Measurements from ENCODE around the gene PTPRJ. TPM values are rescaled to one million over a fixed set of nuclear protein-coding genes. Genes with fewer than 3 reads are reported as not detected.

The PTPRJ gene
- total RNA-seq, 1 experiment from 2014 or later = 59.4 TPM

GRCh38 chr11:47986742-47987141 is 6.4 kb downstream of the PTPRJ start:
- peak overlapping the region; percentile 34 for H3K4me3 Mint-ChIP-seq (ENCODE audit: low read depth, unreplicated experiment)
- TF ChIP-seq CTCF (IDR thresholded peaks at IDR 0.05; ENCODE audit: unreplicated experiment) = no peak
- H3K4me1 Mint-ChIP-seq (ENCODE audit: low read depth, unreplicated experiment) = peaks cover 74% of the 10 kb centered on the region
- H3K9me3 Mint-ChIP-seq (ENCODE audit: low read depth, unreplicated experiment) = no peaks in the 10 kb centered on the region
- CTCF ChIA-PET = interaction anchor here (0.9 to 1.7 kb wide), 5 partner anchors 8 to 121 kb away, joined by 3 to 5 read pairs (median 3); no protein-coding TSS in a partner anchor
- intact Hi-C loops (cut with micrococcal nuclease; ENCODE audit: unreplicated experiment) = no loop called here
- peak; percentile 55 for DNase-seq
- H3K27me3 Mint-ChIP-seq (ENCODE audit: unreplicated experiment) = no peaks in the 10 kb centered on the region
- peak overlapping the region; percentile 91 for H3K27ac Mint-ChIP-seq (ENCODE audit: unreplicated experiment)
- H3K36me3 Mint-ChIP-seq (ENCODE audit: insufficient read depth, unreplicated experiment) = peaks cover 50% of the 10 kb centered on the region
- BruUV-seq (replicated peaks) = no TSS peak

GRCh38 chr11:47987310-47987709 is 7.0 kb downstream of the PTPRJ start:
- DNase-seq = no peak
- Mint-ChIP-seq H3K4me3 (ENCODE audit: low read depth, unreplicated experiment) (peak overlapping the region; percentile 34), H3K27ac (ENCODE audit: unreplicated experiment) (peak overlapping the region; percentile 91), H3K4me1 (ENCODE audit: low read depth, unreplicated experiment) (peaks cover 69% of the 10 kb centered on the region), H3K9me3 (ENCODE audit: low read depth, unreplicated experiment) (no peaks in the 10 kb centered on the region), H3K36me3 (ENCODE audit: insufficient read depth, unreplicated experiment) (peaks cover 47% of the 10 kb centered on the region), H3K27me3 (ENCODE audit: unreplicated experiment) (no peaks in the 10 kb centered on the region)
- no TSS peak for BruUV-seq (replicated peaks)
- intact Hi-C loops (cut with micrococcal nuclease; ENCODE audit: unreplicated experiment) = no loop called here
- CTCF ChIA-PET = interaction anchor here (0.9 to 1.7 kb wide), 5 partner anchors 8 to 120 kb away, joined by 3 to 5 read pairs (median 3); no protein-coding TSS in a partner anchor
- TF ChIP-seq CTCF (IDR thresholded peaks at IDR 0.05; ENCODE audit: unreplicated experiment) = no peak

GRCh38 chr11:47987781-47988180 is 7.4 kb downstream of the PTPRJ start:
- Mint-ChIP-seq H3K36me3 (ENCODE audit: insufficient read depth, unreplicated experiment) (peaks cover 49% of the 10 kb centered on the region), H3K9me3 (ENCODE audit: low read depth, unreplicated experiment) (no peaks in the 10 kb centered on the region), H3K4me3 (ENCODE audit: low read depth, unreplicated experiment) (peak overlapping the region; percentile 34), H3K4me1 (ENCODE audit: low read depth, unreplicated experiment) (peaks cover 66% of the 10 kb centered on the region), H3K27ac (ENCODE audit: unreplicated experiment) (peak overlapping the region; percentile 91), H3K27me3 (ENCODE audit: unreplicated experiment) (no peaks in the 10 kb centered on the region)
- CTCF ChIA-PET = interaction anchor here (1.7 kb wide), 1 partner anchor 23 kb away, joined by 3 read pairs; no protein-coding TSS in a partner anchor
- no TSS peak for BruUV-seq (replicated peaks)
- no peak for TF ChIP-seq CTCF (IDR thresholded peaks at IDR 0.05; ENCODE audit: unreplicated experiment)
- intact Hi-C loops (cut with micrococcal nuclease; ENCODE audit: unreplicated experiment) = no loop called here
- DNase-seq = peak; percentile 58

GRCh38 chr11:47989779-47990178 is 9.4 kb downstream of the PTPRJ start:
- Mint-ChIP-seq H3K4me3 (ENCODE audit: low read depth, unreplicated experiment) (no peak overlapping the region), H3K36me3 (ENCODE audit: insufficient read depth, unreplicated experiment) (peaks cover 48% of the 10 kb centered on the region), H3K27ac (ENCODE audit: unreplicated experiment) (peak overlapping the region; percentile 98), H3K9me3 (ENCODE audit: low read depth, unreplicated experiment) (no peaks in the 10 kb centered on the region), H3K4me1 (ENCODE audit: low read depth, unreplicated experiment) (peaks cover 59% of the 10 kb centered on the region), H3K27me3 (ENCODE audit: unreplicated experiment) (no peaks in the 10 kb centered on the region)
- BruUV-seq (replicated peaks) = no TSS peak
- CTCF ChIA-PET = interaction anchor here (1.1 kb wide), 1 partner anchor 119 kb away, joined by 4 read pairs; no protein-coding TSS in a partner anchor
- no peak for DNase-seq
- no peak for TF ChIP-seq CTCF (IDR thresholded peaks at IDR 0.05; ENCODE audit: unreplicated experiment)
- intact Hi-C loops (cut with micrococcal nuclease; ENCODE audit: unreplicated experiment) = loop anchor here (1.0 to 5.0 kb wide), 3 partner anchors 42 to 115 kb away; no protein-coding TSS in a partner anchor
